ENCODE data around the gene F8A3.
"Not testable (repeated sequence)": the region's sequence is repeated elsewhere in the genome, so short reads cannot be mapped to it uniquely, and the experiment has no call there.

DNA sequence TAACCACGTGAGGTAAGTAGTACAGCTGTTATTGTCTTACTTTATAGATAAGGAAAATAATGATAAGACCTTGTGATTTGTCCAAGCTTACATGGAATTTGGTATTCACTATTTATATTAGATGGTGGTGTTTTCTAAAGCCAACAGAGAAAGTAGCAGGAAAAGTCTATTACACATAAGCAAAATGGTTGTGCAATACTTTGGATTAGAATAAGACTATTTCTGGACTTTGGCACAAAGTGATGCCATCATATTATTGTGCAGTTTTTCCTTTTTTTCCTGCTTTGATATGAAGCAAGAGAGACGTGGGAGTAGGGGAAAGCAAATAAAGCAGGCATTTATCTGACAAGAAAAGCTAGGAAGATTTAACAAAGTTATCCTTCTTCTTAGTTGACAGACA, 36.7 kb upstream of the F8A3 start:
- TF ChIP-seq, protein P1, sequence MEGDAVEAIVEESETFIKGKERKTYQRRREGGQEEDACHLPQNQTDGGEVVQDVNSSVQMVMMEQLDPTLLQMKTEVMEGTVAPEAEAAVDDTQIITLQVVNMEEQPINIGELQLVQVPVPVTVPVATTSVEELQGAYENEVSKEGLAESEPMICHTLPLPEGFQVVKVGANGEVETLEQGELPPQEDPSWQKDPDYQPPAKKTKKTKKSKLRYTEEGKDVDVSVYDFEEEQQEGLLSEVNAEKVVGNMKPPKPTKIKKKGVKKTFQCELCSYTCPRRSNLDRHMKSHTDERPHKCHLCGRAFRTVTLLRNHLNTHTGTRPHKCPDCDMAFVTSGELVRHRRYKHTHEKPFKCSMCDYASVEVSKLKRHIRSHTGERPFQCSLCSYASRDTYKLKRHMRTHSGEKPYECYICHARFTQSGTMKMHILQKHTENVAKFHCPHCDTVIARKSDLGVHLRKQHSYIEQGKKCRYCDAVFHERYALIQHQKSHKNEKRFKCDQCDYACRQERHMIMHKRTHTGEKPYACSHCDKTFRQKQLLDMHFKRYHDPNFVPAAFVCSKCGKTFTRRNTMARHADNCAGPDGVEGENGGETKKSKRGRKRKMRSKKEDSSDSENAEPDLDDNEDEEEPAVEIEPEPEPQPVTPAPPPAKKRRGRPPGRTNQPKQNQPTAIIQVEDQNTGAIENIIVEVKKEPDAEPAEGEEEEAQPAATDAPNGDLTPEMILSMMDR (IDR thresholded peaks at IDR 0.05; ENCODE audit: low read depth, low read length, missing input control), result not testable (repeated sequence)
- TF ChIP-seq RAD21 (IDR thresholded peaks at IDR 0.05); EGR1 (IDR thresholded peaks at IDR 0.05; ENCODE audit: low read depth in 2 of 2); GABPA (IDR thresholded peaks at IDR 0.05 in 1 of 2, conservative IDR thresholded peaks at IDR 0.05 in 1 of 2); TAF1 (conservative IDR thresholded peaks at IDR 0.05); SP1 (IDR thresholded peaks at IDR 0.05); HNF4A (conservative IDR thresholded peaks at IDR 0.05): not testable (repeated sequence)
- TF ChIP-seq, protein P2, sequence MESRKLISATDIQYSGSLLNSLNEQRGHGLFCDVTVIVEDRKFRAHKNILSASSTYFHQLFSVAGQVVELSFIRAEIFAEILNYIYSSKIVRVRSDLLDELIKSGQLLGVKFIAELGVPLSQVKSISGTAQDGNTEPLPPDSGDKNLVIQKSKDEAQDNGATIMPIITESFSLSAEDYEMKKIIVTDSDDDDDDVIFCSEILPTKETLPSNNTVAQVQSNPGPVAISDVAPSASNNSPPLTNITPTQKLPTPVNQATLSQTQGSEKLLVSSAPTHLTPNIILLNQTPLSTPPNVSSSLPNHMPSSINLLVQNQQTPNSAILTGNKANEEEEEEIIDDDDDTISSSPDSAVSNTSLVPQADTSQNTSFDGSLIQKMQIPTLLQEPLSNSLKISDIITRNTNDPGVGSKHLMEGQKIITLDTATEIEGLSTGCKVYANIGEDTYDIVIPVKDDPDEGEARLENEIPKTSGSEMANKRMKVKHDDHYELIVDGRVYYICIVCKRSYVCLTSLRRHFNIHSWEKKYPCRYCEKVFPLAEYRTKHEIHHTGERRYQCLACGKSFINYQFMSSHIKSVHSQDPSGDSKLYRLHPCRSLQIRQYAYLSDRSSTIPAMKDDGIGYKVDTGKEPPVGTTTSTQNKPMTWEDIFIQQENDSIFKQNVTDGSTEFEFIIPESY (IDR thresholded peaks at IDR 0.05), result not testable (repeated sequence)
- TF ChIP-seq, protein P3, sequence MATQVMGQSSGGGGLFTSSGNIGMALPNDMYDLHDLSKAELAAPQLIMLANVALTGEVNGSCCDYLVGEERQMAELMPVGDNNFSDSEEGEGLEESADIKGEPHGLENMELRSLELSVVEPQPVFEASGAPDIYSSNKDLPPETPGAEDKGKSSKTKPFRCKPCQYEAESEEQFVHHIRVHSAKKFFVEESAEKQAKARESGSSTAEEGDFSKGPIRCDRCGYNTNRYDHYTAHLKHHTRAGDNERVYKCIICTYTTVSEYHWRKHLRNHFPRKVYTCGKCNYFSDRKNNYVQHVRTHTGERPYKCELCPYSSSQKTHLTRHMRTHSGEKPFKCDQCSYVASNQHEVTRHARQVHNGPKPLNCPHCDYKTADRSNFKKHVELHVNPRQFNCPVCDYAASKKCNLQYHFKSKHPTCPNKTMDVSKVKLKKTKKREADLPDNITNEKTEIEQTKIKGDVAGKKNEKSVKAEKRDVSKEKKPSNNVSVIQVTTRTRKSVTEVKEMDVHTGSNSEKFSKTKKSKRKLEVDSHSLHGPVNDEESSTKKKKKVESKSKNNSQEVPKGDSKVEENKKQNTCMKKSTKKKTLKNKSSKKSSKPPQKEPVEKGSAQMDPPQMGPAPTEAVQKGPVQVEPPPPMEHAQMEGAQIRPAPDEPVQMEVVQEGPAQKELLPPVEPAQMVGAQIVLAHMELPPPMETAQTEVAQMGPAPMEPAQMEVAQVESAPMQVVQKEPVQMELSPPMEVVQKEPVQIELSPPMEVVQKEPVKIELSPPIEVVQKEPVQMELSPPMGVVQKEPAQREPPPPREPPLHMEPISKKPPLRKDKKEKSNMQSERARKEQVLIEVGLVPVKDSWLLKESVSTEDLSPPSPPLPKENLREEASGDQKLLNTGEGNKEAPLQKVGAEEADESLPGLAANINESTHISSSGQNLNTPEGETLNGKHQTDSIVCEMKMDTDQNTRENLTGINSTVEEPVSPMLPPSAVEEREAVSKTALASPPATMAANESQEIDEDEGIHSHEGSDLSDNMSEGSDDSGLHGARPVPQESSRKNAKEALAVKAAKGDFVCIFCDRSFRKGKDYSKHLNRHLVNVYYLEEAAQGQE (IDR thresholded peaks at IDR 0.05), result not testable (repeated sequence)
- TF ChIP-seq, protein P4, sequence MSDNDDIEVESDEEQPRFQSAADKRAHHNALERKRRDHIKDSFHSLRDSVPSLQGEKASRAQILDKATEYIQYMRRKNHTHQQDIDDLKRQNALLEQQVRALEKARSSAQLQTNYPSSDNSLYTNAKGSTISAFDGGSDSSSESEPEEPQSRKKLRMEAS (IDR thresholded peaks at IDR 0.05), result not testable (repeated sequence)
